Rectal smooth muscle tissue (tissue), 1 donor: Measurements from ENCODE around the gene SV2C.

ENCODE experiments used
- H3K27ac ChIP-seq: one replicate; pipeline ENCODE4 v1.7.0; 2013; ENCODE audit warnings: low read depth, low read length, inconsistent platforms
- H3K27me3 ChIP-seq: one replicate; pipeline ENCODE4 v1.7.0; 2013; ENCODE audit warnings: low read length; ENCODE audit not compliant: control insufficient read depth, insufficient read depth
- H3K36me3 ChIP-seq: one replicate; pipeline ENCODE4 v1.7.0; 2013; ENCODE audit warnings: low read length; ENCODE audit not compliant: control insufficient read depth, insufficient read depth
- H3K4me1 ChIP-seq: one replicate; pipeline ENCODE4 v1.7.0; 2013; ENCODE audit warnings: low read length; ENCODE audit not compliant: control insufficient read depth, insufficient read depth
- H3K4me3 ChIP-seq: one replicate; pipeline ENCODE4 v1.7.0; 2013; ENCODE audit warnings: low read length
- H3K9ac ChIP-seq: one replicate; pipeline ENCODE4 v1.7.0; 2013; ENCODE audit warnings: low read length

The SV2C gene

DNA sequence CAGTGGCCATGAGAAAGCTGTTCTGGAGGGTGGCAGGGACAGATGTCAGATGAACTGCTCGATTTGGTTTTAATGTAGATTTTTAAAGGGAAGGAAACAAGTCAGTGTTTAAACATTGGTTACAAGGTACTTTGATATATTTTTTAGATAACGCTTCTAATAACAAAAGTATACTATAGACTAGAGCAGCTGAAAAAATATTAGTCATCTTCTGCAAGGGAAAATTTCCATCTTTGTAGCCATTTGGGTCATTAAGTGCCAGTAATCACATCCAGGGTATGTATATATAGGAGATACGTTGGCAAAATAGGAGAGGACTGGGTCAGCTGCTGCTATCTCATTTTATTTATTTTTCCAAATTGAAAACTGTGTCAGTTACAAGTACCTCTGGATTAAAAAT, 69.0 kb downstream of the SV2C start:
- no peaks in the 10 kb centered on the region for H3K36me3 ChIP-seq
- no peaks in the 10 kb centered on the region for H3K4me1 ChIP-seq
- H3K9ac ChIP-seq: no peak overlapping the region
- H3K4me3 ChIP-seq: no peak overlapping the region
- no peaks in the 10 kb centered on the region for H3K27me3 ChIP-seq
- H3K27ac ChIP-seq: no peak overlapping the region

- no peak overlapping the region for H3K27ac ChIP-seq
- H3K27me3 ChIP-seq: no peaks in the 10 kb centered on the region
- no peaks in the 10 kb centered on the region for H3K4me1 ChIP-seq
- no peak overlapping the region for H3K4me3 ChIP-seq
- H3K9ac ChIP-seq: no peak overlapping the region
- no peaks in the 10 kb centered on the region for H3K36me3 ChIP-seq
These were observed 69.5 kb downstream of the SV2C start for GRCh38 chr5:76152700-76153099.

- H3K4me1 ChIP-seq: no peaks in the 10 kb centered on the region
- no peak overlapping the region for H3K9ac ChIP-seq
- no peak overlapping the region for H3K4me3 ChIP-seq
- no peak overlapping the region for H3K27ac ChIP-seq
- H3K36me3 ChIP-seq: no peaks in the 10 kb centered on the region
- H3K27me3 ChIP-seq: no peaks in the 10 kb centered on the region
These were observed 70.1 kb downstream of the SV2C start for GRCh38 chr5:76153271-76153670.

GRCh38 chr5:76154009-76154690, 71.0 kb downstream of the SV2C start:
- Histone ChIP-seq H3K27ac (no peak overlapping the region), H3K36me3 (no peaks in the 10 kb centered on the region), H3K4me1 (no peaks in the 10 kb centered on the region), H3K27me3 (no peaks in the 10 kb centered on the region), H3K4me3 (no peak overlapping the region), H3K9ac (no peak overlapping the region)

- Histone ChIP-seq H3K9ac (no peak overlapping the region), H3K27me3 (no peaks in the 10 kb centered on the region), H3K36me3 (no peaks in the 10 kb centered on the region), H3K4me3 (no peak overlapping the region), H3K4me1 (no peaks in the 10 kb centered on the region), H3K27ac (no peak overlapping the region)
These were observed 72.4 kb downstream of the SV2C start for GRCh38 chr5:76155536-76155935.

DNA sequence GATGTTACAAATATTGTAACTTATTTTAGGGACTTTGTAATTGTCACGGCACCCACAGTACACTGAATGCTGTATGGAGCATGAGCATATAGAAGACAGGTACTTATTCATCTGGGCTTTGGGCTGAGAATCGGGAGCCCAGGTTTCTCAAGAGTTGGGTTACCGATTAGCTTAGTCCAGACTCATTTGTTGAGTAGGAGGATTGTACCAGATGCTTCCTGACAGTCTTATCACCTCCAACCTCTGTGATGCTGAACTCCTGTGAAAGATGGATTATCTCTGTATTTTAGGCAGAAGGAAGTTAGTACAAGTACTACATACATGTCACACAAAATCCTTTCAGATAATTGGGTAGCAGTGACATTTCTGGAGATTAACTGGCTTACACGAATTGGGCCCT, 79.2 kb downstream of the SV2C start:
- H3K9ac ChIP-seq: no peak overlapping the region
- H3K36me3 ChIP-seq: no peaks in the 10 kb centered on the region
- no peak overlapping the region for H3K4me3 ChIP-seq
- no peak overlapping the region for H3K27ac ChIP-seq
- no peaks in the 10 kb centered on the region for H3K27me3 ChIP-seq
- no peaks in the 10 kb centered on the region for H3K4me1 ChIP-seq

DNA sequence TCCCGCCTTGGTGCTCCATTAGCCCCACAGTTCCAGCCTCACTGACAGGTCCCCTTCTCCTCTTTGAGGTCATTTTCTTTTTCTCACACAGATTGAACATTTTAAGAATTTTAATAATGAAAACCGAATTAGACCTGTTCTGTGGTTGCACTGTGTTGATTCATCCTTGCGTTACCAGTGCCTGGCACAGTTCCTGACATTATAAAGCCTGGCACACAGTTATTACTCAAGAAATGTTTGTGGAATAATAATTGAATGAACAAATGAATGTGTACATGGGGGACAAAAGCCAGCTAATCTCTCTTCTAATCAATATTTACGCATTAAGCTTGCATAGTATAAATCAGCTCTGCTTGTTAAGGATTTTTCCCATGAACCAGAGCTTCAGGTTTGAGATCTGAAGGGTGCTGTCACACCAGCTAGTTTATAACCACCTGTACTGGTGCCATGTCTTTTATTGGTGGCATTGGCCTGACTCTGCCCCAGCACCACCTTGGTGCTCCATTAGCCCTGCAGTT, 80.0 kb downstream of the SV2C start:
- Histone ChIP-seq H3K9ac (no peak overlapping the region), H3K36me3 (no peaks in the 10 kb centered on the region), H3K27me3 (no peaks in the 10 kb centered on the region), H3K27ac (no peak overlapping the region), H3K4me1 (no peaks in the 10 kb centered on the region), H3K4me3 (no peak overlapping the region)

DNA sequence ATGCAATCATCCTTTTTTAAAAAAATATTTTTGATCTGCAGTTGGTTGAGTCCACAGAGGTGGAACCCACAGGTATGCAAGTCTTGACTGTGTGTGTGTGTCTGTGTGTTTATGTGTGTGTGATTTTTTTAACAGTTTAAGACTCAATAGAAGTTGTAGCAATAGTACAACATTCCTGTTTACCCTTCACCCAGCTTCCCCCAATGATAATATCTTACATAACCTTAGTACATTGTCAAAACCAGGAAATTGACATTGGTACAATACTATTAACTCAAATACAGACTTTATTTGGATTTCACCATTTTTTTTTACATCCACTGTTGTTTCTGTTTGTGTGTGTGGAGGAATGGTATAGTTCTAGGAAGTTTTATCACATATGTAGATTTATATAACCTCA, 81.8 kb downstream of the SV2C start:
- Histone ChIP-seq H3K27ac (no peak overlapping the region), H3K9ac (no peak overlapping the region), H3K36me3 (no peaks in the 10 kb centered on the region), H3K4me1 (no peaks in the 10 kb centered on the region), H3K4me3 (no peak overlapping the region), H3K27me3 (no peaks in the 10 kb centered on the region)

- H3K4me1 ChIP-seq: no peaks in the 10 kb centered on the region
- H3K4me3 ChIP-seq: no peak overlapping the region
- H3K9ac ChIP-seq: no peak overlapping the region
- no peaks in the 10 kb centered on the region for H3K27me3 ChIP-seq
- no peaks in the 10 kb centered on the region for H3K36me3 ChIP-seq
- H3K27ac ChIP-seq: no peak overlapping the region
These were observed 82.7 kb downstream of the SV2C start for GRCh38 chr5:76165711-76166374.

DNA sequence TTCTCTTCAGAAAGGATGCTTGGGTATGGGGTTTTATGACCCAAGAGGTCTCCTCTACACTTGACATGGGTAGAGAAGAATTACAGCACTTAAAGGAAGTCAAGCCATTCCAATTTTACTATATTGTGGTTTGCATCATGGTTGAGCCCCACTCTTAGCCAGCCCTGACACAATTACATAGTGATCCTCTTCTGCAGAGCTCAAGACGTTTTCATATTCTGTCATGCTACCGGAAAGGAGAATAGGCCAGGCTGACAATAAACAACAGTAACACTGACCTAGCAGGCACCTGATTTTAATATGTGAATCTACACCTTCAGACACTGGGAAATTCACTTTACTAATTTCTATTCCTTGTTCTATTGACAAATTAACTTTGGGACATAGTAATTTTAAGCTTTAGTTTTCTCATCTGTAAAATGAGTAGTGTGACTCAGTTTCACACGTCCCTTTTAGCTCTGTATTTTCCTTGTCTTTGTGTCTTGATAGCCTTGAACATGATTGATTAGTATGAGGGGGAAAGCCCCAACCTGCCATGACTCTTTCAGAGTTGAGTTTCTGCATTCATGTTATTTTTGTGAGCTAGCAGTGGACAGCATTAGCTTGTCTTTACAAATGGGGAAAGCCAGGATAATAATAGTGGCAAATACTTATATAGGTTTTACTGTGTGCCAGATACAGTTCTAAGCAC, 83.8 kb downstream of the SV2C start:
- Histone ChIP-seq H3K36me3 (no peaks in the 10 kb centered on the region), H3K4me3 (no peak overlapping the region), H3K27ac (no peak overlapping the region), H3K9ac (no peak overlapping the region), H3K4me1 (no peaks in the 10 kb centered on the region), H3K27me3 (no peaks in the 10 kb centered on the region)

DNA sequence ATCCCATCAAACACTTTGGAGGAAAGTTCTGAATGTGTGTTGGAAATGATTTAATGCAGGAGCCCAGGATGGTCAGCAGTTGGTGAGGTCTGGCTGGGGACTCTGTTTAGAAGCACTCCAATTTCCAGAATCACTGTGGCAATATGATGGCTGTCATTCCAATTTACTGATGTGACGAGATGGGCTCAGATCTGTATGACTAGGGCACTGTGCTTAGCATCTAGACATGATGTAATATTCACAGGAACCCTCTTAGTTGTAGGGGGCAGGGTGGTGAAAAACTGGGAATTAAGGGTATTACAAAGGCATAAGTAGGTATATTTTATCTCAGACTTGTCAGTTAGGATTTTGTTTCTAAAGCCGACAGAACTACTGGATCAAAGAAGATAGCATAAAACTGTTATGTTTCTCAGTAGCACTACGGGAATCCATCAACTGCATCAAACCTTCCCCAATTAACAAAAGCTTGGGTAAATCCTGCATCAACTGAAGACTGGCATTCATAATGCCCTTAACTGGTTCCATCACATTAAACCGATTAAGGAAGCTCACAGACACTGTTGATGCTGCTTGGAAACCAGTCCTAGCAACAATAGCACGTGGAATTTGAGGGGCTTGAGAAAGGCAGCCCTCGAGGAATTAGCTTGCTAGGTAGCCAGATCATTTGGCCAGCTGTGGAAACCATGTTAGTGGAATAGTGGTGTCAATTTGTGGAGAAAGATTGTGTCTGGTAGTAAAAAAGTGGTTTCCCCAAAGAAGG, 86.1 kb downstream of the SV2C start:
- Histone ChIP-seq H3K4me1 (no peaks in the 10 kb centered on the region), H3K27ac (no peak overlapping the region), H3K9ac (no peak overlapping the region), H3K36me3 (no peaks in the 10 kb centered on the region), H3K27me3 (no peaks in the 10 kb centered on the region), H3K4me3 (no peak overlapping the region)

DNA sequence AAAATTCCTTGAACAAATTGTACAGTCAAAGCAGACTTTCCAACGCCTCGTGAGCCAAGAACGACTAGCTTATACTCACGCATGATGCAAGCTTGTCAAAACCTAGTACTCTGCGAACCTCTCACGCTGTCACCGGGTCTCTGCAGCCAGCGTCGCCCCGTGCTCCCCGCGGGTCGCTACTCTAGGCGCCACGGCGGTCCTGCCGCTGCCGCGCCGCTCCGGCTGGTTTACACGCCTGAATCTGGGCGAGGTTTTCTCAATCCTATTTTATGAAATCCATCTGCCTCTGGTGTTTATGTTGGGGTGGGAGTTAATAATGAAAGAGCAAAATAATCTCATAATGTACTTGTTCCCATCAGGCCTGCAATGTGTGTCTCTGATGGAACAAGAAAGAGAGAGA, 90.9 kb downstream of the SV2C start:
- H3K27me3 ChIP-seq: no peaks in the 10 kb centered on the region
- no peak overlapping the region for H3K9ac ChIP-seq
- no peaks in the 10 kb centered on the region for H3K36me3 ChIP-seq
- no peaks in the 10 kb centered on the region for H3K4me1 ChIP-seq
- H3K4me3 ChIP-seq: no peak overlapping the region
- no peak overlapping the region for H3K27ac ChIP-seq
